ENCODE data around the gene DUS1L. TPM values are rescaled to one million over a fixed set of nuclear protein-coding genes. Genes with fewer than 3 reads are reported as not detected.
A peak's percentile ranks its signal among the peaks of the same experiment; 100 is the strongest.
"Not testable (repeated sequence)": the region's sequence is repeated elsewhere in the genome, so short reads cannot be mapped to it uniquely, and the experiment has no call there.

The DUS1L gene
- total RNA-seq, 1 donor from 2014 or later = 78.4 TPM

GRCh38 chr17:82039695-82040299, 25.8 kb downstream of the DUS1L start:
- ATAC-seq = no peak

GRCh38 chr17:82038796-82039409, 26.7 kb downstream of the DUS1L start:
- not testable (repeated sequence) for ATAC-seq

- ATAC-seq = no peak
Observed at GRCh38 chr17:82037889-82038195, 27.8 kb downstream of the DUS1L start.

GRCh38 chr17:82037092-82037888, 28.3 kb downstream of the DUS1L start, which contains the start of gene DCXR:
DCXR (minus strand) TSS chr17:82037697; CDS start chr17:82037682, 15 bp downstream.
- ATAC-seq = peak; percentile 92

- peak; percentile 2 for ATAC-seq
Observed at GRCh38 chr17:82036634-82037091, 28.9 kb downstream of the DUS1L start.

GRCh38 chr17:82035956-82036633, 29.5 kb downstream of the DUS1L start:
- ATAC-seq = no peak

- no peak for ATAC-seq
Observed at GRCh38 chr17:82035488-82035887, 30.1 kb downstream of the DUS1L start.

GRCh38 chr17:82034371-82035011, 31.1 kb downstream of the DUS1L start:
- ATAC-seq = no peak

- ATAC-seq = no peak
Observed at GRCh38 chr17:82033359-82034085, 32.1 kb downstream of the DUS1L start.

GRCh38 chr17:82031885-82032627, 33.5 kb downstream of the DUS1L start:
- ATAC-seq = peak; percentile 54

- no peak for ATAC-seq
Observed at GRCh38 chr17:82031303-82031884, 34.2 kb downstream of the DUS1L start, which contains the start of gene RAC3. RAC3 (plus strand) TSS chr17:82031678; CDS start chr17:82031762, 84 bp downstream.

- peak; percentile 74 for ATAC-seq
Observed at GRCh38 chr17:82030470-82031302, 34.9 kb downstream of the DUS1L start.

GRCh38 chr17:82029990-82030469, 35.6 kb downstream of the DUS1L start:
- no peak for ATAC-seq

- ATAC-seq = no peak
Observed at GRCh38 chr17:82029391-82029790, 36.2 kb downstream of the DUS1L start.

- ATAC-seq = no peak
Observed at GRCh38 chr17:82028966-82029365, 36.6 kb downstream of the DUS1L start.

- no peak for ATAC-seq
Observed at GRCh38 chr17:82028246-82028645, 37.4 kb downstream of the DUS1L start.

- ATAC-seq = no peak
Observed at GRCh38 chr17:82025401-82026107, 40.0 kb downstream of the DUS1L start.

- no peak for ATAC-seq
Observed at GRCh38 chr17:82024859-82025258, 40.7 kb downstream of the DUS1L start.

All from esophagus mucosa (tissue), 1 donor.